ENCODE results near the gene HDAC9.
"Not testable (repeated sequence)": the region's sequence is repeated elsewhere in the genome, so short reads cannot be mapped to it uniquely, and the experiment has no call there.

HDAC9 gene

DNA sequence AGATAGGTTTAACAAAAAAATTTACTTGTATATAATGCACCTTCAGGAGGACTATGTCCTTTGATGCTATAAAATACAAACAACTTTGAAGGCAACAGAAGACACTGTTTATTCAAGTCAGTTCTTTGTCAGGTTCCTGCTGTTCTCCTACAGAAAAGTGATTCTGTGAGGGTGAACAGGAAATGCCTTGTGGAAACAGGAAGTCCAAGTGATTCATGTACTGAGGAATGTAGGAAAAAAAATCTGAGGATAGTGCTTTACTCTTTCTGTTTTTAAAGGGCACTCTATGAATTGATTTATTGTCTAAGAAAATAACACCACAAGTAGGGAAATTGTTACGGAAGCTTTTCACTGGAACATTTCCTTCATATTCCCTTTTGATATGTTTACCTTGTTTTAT is 171.9 kb downstream of the HDAC9 start:
- DNase-seq = no peak

DNA sequence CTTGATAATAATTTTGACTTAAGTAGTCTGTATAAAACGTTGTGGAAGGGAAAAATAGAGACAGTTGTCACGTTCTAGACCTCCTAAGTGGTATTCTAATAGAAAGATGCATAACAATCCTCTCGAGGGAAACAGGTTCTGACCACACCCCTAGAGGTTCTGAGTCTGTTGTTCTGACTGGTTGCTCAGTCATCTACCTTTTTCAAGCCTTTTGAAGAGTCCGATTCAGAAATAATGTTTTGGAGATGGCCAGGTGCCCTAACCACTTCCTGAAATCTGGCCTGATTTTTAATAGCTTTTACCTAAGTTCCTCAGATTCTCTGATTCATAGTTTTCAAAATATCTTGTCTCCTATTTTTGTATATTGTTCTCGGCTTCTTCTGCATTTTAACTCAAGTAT is 175.6 kb downstream of the HDAC9 start:
- DNase-seq = no peak

DNA sequence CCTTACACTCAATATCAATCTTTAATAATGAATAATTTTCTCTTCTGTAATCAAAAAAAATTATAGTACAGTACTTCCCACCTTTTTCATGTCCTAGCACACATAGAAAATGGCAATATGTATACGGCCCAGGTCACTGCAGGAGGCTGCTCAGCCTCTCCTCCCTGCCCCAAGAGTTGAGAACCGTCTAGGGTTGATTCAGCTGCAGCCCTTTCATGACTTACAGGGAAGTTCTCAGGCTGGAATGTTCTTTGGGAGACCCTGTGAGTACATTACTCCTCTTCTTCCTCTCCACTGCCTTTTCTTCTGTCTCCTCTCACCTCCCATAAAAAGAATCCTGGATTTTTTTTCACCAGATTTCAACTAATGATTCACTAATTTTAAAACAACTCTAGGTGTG is 180.0 kb downstream of the HDAC9 start:
- DNase-seq = no peak

DNA sequence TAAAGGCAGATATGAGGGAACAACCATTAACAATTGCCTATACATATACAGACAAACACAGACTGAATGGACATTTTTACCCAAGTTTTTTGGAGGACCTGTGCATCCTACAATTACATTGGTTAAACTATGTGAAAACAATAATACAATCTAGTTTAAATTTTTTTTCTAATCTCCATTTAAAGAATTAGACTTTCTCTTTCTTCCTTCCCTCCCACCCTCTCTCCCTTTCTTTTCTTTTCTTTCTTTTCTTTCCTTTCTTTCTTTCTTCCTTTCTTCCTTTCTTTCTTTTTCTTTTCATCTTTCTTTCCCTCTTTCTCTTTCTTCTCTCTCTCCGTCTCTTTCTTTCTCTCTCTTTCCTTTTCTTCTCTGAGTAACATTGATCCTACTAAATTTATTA is 183.7 kb downstream of the HDAC9 start:
- no peak for DNase-seq

DNA sequence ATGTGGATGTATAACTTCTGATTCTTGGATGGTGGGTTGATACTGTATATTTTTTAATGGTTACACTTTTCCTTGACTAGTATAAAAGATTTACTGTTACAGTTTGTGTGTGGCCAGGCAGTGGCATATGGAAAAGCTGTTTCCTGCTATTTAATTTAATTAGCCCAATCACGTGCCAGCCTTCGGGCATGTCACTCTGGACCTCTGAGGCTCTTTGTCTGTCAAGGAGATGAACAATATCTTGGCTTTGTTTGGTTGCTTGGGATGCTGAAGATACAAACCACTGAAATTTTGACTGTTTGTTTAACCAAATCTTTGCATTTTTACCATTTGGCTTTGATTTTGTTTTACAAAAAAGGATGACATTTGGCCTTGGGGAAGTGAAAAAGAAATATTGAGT is 185.0 kb downstream of the HDAC9 start:
- DNase-seq = no peak

DNA sequence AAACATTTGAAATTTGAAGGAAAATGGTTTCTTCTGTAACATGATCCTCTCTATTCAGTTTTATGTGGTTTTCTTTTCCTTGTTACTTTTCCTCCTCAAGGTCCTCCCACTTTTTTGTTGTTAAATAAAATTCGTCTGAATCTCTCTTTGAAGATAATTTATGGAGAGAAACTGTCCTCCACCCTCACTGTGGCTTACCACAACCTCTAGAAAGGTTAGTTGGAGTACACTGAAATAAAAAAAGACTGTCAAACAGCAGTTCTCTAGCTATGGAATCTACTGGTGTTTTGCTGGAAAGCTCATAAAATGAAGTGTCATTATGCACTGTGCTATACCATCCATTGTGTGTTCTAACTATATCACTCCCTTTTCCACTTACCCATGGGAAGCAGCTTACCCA is 189.4 kb downstream of the HDAC9 start:
- DNase-seq = no peak

DNA sequence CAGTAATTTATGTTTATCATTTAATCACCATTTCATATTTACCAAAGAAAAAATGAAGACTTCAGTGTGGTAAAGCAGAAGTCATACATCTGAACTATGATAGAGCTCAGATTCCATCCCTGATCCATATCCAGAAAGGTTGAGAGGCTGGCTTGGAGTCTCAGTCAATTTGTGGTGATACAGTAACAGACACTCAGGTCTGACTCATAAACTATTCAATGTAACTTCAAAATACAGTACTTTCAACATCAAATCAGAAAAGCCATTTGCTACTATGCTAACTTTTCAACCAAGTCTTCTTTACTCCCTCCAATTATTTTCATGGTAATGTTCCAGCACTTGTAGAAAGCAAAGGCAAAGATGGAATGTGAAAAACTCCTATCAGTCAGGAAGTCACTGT is 190.4 kb downstream of the HDAC9 start:
- DNase-seq = no peak

DNA sequence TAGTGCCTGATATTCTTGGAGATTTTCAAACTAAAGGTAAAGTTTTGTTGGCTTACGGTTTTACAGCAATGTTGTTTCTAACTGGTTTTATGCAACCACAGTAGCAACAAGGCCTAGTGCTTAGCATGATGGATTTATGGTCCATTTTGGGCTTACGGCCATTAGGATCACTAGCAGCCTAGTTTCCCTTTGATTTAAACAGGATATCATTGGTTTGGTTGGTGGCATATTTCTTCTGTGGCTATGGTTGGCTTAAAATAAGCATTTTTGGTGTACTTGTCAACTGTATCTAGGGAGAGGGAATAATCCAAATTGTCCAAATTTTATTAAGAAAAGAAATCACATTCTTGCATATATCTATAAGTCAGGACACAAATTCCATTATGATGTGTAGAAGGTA is 194.0 kb downstream of the HDAC9 start:
- DNase-seq = no peak

DNA sequence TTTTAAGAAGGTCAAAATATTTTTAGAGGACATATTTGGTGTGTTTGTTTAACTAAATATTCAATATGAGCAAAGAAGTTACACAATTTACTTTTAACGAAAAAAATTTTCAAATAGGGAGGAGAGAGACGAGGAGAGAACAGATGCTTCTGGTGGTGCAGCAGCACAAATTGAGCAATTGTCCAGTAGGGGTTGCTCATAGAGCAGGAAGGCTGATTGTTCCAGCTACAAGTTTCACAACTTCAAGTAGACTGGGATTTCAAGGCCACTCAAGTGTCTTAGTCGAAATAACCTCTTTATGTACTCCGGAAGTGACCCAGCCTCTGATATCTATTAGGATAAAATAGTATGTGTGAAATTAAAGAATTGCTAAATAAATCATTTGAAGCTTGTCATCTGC is 197.9 kb downstream of the HDAC9 start:
- DNase-seq = no peak

DNA sequence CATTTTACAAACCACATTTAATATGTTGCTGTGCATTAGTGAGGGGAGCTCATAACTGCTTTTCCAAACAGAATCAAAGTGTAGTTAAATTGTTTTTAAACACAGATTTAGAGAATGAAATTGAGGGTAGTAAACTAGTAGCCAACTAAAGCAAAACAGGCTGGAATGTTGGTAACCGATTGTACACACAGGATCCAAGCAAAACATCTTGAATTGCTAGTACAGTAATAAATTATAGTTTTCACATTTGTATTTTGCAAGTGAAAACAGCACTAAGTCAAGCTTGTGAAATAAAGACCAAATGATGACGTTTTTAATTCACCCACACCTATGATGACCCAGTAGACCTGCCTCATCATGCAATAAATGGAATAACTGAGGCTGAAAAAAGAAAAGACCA is 198.3 kb downstream of the HDAC9 start:
- DNase-seq = no peak

DNA sequence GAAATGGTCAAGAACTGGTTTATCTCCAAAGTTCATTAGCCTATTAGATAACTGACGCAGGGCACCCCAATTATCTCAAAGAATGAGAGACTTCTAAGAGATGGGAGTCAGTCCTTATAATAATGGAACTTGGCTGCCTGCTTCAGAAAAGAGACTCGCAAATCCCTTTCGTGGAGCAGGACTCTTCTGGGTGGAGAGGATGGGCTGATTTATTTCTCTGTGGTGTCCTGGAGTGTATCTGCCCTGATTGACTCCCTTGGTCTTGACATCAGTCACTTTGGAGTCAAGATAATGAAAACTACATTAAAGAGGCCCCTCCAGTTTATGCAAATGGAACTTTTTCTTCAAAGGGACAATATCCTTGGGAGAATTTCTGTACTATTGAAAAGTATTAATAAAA is 198.9 kb downstream of the HDAC9 start:
- no peak for DNase-seq

DNA sequence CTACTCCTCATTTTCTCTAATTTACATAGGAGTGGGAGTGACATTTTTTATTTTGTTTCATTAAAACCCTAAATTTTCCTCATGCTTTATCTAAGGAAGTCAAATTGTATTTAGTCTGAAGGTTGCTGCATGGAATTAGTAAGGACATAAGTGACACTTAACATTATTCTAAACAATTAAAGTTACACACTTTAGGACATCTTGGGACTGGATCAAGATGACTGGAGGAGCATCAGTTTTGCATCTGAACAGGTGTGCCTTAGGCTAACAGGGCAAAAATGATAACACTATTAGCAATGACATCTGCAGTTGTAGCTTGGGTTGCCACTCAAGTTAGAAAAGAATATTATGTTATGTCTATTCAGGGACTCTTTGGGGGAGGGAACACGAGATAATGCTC is 199.4 kb downstream of the HDAC9 start:
- DNase-seq = no peak

DNA sequence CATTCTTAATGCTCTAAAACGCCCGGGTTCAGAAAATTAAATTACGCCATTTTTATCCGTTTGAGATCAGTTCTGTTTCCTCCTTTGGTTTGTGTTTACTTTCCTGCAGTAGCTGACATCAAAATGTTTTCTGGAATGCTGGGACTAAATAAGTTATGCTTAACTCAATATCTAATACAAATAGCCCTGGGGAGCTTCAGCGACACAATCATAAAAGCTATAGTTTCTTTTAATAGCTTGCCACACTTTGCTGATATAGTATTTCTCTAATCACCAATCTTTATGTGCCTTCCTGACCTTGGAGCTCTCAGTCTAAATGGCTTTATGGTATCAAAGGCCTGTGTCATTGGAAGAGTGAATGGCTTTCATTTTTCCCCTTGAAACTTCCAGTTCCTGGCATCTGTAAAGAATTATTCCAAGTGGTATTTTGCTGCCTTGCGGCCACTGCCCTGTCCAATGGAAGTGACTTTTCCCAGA is 202.7 kb downstream of the HDAC9 start:
- no peak for DNase-seq

DNA sequence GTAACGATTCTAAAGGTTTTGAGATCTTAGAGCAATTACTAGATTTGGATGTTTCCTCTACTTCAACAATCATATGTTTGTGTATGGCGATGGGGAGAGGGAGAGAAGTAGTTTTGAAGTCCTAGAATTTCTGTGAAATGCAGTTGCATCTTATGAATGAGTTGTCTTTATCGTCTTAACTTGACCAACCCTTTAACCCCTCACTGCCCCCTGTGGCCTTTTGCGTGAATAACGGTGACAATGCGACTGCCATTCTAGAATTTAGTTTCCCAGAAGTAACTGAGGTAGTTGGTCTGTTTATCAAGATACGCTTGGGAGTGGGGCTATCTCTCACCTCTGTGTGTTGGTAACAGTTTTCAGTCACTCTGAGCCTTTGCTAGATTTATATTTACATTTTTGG is 204.6 kb downstream of the HDAC9 start:
- DNase-seq = no peak

DNA sequence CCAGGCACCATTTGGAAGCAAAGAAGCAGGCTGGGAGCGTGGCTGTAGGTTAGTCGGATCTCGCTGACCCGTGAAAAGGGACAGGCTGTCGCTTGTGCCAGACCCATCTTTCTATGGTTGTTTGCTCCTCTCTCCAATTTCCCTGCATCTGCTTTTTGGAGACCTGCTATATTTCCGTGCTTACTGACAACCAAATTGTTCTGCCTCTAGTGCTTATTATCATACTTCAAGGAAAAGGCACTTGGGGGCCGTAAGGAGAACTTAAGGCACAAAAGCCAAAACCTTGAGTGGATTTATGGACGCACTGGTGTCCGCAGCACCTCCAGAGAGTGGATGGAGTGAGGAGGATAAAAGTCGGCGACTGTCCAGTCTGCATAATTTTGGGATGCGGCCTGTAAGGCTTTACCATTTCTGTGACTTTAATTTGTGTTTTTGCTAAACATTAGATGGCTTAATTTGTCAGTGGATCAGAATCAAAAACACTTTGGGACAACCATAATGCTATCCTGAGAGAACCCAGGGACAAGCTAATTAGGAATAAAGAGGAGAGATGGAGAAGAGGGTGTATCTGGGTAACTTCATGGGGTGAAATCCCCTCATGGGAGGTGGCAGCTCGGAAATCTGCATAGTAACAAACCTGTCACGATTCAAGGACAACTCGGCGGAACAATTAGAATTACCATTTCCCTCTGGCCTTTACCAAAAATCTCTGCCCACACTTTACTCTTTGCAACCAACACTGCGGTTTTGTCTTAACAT is 206.7 kb downstream of the HDAC9 start:
- no peak for DNase-seq

DNA sequence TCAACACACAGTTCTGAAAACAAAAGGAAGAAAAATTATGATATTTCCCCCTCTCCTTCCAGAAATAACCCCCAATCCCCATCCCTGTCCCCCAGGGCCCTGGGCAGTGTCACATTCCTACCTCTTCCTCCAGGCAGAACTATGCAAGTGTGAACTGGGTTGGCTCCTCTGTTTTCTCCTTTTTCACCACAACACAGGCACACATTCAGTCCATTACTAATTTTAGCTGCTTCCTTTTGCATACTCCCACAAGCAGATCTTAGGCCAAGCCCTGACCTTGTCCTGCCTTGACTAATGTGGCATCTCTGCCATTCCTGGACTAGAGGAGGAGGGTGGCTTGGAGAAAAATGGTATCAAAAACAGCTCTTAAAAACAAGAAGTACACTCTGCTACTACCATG is 208.1 kb downstream of the HDAC9 start:
- DNase-seq = no peak

DNA sequence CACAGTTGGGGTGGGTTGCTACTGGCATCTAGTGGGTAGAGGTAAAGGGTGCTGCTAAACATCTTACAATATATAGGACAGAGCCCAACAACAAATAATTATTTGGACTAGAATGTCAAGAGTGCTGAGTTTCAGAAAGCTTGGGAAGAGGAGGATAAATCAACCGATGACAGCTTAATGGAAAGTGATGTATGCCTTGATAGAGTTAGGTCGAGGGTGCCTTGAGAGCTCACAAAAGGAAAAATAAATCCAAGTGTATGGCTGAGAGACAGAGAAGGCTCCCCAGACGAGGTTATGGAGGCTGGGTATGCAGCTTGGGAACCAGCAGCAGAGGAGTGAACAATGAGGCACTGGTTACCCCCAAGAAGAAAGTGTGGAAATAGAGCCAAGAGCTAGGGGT is 211.1 kb downstream of the HDAC9 start:
- no peak for DNase-seq

DNA sequence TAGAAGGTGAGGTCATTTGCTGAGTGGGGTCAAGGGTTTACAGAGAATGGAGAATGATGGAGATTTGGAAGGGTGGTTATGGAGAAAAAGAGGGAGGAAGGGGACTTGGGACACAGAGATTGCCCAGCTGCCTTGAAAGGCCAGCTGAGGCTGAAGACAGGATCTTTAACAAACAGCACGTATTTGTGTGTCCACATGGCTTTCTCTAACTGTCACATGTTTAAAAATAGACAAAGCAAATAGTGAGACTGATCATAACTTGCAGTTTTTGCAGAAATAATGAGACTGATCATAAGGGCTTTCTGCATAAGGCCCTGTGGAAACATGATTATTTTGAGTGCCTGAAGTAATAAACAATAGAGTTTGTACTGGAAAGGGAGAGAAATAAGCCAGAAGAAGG is 212.7 kb downstream of the HDAC9 start:
- no peak for DNase-seq

DNA sequence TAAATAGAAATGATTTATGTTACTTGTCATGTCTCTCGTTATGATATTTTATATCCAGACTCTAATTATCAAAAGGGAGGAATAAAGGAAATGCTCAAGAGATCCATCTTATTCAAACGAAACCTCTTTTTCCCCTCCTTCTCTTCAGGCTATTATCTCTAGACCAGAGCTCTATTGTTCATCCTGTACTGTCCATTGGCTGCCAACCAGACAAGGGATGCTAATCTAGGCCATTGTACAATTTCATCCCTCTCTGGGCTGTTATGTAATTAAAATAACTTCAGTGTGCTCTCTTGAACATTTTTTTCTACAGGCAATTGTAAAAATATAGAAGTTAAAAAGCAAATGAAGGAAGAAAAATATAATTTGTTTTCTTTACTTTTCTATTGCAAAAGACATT is 220.4 kb downstream of the HDAC9 start:
- DNase-seq = no peak

DNA sequence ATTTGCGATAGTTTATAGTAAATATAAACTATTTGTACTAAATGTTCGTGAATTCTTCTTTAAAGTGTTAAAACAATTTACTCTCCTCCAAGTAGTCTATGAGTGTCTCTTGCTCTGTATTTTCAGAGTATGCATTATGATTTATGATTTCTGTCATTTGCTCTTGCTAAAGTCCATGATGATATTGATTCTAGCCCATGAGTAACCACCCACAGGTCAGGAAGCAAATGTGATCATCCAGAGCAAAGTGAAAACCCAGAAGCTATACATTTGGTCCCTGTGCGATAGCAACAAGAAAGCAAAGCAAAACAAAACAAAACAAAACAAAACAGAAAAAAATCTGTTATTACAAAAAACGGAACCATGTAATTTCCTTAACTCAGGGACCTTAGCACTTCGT is 225.9 kb downstream of the HDAC9 start:
- DNase-seq = no peak

DNA sequence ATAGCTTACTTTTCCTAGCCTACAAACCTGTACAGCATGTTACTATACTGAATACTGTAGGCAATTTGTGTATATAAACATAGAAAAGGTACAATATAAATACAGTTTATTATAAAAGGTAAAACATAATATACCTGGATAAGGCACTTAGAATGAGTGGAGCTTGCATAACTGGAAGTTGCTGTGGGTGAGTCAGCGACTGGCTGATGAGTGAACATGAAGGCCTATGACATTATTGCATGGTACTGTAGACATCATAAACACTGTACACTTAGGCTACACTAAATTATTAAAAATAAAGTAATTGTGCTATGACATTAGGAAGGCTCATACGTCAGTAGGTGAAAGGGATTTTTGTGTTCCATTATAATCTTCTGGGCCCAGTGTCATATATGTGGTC is 228.8 kb downstream of the HDAC9 start:
- no peak for DNase-seq

DNA sequence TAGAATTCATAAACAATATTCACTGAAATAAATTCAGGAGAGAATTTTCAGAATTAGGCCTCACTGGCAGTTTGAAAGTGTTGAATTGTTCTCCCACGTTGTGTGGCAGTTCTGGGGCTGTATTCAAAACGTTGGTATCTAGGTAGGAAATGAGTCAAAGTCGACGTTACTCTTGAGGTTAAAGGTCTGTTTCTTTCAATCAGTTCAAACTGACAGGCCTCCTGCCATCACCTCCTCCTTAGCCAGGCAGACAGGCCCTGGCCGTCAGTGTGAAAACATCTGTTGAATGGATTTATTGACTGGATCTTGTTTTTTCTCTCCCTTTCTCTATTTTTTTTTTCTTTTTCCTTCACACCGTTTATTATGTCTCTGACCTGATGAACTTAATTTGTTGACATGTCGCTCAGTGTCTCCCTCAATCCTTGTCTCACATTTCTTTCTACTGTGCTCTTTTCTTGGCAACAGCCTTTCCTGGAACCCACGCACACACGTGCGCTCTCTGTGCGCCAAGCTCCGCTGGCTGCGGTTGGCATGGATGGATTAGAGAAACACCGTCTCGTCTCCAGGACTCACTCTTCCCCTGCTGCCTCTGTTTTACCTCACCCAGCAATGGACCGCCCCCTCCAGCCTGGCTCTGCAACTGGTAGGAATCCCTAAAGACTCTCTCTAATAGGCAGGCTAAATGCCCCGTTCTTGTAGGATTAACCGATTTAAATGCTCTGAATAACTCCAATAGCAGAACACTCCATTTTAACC is 231.7 kb downstream of the HDAC9 start:
- DNase-seq = no peak

DNA sequence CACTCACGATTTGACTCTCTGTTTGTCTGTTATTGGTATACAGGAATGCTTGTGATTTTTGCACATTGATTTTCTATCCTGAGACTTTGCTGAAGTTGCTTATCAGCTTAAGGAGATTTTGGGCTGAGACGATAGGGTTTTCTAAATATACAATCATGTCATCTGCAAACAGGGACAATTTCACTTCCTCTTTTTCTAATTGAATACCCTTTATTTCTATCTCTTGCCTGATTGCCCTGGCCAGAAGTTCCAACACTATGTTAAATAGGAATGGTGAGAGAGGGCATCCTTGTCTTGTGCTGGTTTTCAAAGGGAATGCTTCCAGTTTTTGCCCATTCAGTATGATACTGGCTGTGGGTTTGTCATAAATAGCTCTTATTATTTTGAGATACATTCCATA is 240.5 kb downstream of the HDAC9 start:
- not testable (repeated sequence) for DNase-seq

DNA sequence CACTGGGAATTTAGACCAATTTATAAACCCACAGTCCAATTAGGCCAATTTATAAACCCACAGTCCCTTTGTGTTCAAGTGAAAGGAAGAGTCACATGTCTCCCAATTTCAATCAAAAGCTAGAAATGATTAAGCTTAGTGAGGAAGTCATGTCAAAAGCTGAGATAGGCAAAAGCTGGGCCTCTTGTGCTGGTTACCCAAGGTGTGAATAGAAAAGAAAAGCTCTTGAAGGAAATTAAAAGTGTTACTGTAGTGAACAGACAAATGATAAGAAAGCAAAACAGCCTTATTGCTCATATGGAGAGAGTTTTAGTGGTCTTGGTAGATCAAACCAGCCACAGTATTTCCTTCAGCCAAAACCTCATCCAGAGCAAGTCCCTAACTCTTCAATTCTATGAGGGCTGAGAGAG is 245.0 kb downstream of the HDAC9 start:
- no peak for DNase-seq

Data from CD4-positive, alpha-beta T cell treated with Interleukin-4 for 4 hours (primary cell).